ENCODE data around the gene RPS19.
"Not testable (repeated sequence)": the region's sequence is repeated elsewhere in the genome, so short reads cannot be mapped to it uniquely, and the experiment has no call there.

The RPS19 gene

DNA sequence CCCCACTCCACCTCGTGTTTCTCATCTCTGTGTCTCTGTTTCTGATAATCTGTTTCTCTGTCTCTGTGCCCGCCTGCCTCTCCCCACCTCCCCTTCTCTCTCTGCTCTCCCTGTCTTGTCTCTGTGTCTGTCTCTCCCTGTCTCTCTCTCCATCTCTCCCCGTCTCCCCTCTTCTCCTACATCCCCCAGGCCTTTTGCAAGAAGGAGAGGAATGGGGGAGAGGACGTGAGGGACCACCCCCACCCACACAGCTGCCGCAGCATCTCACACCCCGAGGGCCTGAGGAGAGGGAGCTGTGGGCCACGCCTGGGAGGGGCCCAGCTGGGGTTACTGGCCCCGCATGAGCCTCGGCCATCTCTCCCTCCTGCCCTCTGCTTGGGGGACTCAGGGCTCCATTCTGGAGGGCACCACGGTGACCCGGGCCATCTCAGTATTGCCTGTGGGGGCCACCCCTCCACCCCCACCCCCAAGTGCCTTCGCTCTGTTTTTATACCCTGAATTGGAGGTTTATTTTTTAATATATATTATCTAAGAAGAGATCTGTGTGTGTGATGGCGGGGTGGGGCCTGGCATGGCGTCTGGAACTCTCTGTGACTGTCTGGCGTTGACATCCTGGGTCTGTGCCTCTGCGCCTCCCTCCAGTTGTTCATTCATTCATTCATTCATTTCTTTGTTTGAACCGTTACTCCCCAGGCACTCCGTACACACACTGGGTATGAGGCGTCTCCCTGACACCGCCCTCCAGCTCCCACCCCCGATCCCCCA, 47.0 kb downstream of the RPS19 start:
- no peak for TF ChIP-seq ZNF274 (IDR thresholded peaks at IDR 0.05; ENCODE audit: low read depth, low read length)
- H3K4me3 ChIP-seq (ENCODE audit: low read length): no peak overlapping the region

DNA sequence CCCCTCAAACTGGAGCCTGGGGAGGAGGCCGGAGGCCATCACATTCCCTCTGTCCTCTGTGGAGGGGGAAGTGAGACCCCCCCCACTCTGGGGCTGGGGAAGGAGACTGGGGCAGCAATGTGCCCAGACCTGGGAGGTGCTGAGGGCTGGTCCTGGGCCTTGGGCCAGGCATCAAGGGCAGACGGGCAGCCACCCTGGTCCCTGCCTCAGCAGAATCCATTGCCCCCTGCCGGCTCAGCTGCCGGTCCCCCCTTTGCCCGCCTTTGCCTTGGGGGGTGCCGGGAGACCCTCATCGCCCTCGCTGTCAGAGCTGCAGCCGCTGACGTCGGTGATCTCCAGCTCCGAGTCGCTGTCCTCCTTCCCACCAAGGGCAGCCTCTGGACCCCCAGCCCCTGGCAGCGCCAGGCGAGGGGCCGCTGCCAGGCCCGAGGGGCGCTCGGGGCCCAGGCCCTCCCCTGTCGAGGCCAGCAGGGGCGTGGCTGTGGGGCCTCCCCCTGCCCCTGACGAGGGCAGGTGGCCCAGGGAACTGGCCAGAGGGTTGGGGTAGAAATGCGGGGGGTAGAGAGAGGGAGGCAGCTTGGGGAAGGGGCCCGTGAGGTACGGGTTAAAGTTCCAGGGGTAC, 48.0 kb downstream of the RPS19 start:
- no peak for TF ChIP-seq ZNF274 (IDR thresholded peaks at IDR 0.05; ENCODE audit: low read depth, low read length)
- no peak overlapping the region for H3K4me3 ChIP-seq (ENCODE audit: low read length)

GRCh38 chr19:41908724-41909464, 48.8 kb downstream of the RPS19 start:
- TF ChIP-seq ZNF274 (IDR thresholded peaks at IDR 0.05; ENCODE audit: low read depth, low read length): no peak
- no peak overlapping the region for H3K4me3 ChIP-seq (ENCODE audit: low read length)

DNA sequence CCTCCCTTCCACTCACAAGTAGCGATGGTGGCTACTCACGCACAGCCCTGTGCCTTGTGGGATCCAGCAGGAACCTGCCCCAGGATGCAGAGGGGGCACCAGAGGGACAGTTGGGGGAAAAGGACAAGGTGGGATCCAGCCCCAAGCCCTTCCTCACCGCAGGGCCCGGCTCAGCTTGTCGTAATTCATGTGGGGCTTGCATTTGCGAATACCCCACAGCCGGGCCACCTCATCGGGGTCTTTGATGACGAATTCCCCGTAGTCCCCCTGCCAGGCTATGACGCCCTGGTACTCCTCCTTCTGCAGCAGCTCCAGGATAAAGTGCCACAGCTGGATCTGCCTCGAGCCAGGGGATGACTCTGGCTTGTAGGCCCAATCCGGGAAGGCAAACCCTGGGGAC, 49.7 kb downstream of the RPS19 start:
- no peak overlapping the region for H3K4me3 ChIP-seq (ENCODE audit: low read length)
- TF ChIP-seq ZNF274 (IDR thresholded peaks at IDR 0.05; ENCODE audit: low read depth, low read length): no peak

DNA sequence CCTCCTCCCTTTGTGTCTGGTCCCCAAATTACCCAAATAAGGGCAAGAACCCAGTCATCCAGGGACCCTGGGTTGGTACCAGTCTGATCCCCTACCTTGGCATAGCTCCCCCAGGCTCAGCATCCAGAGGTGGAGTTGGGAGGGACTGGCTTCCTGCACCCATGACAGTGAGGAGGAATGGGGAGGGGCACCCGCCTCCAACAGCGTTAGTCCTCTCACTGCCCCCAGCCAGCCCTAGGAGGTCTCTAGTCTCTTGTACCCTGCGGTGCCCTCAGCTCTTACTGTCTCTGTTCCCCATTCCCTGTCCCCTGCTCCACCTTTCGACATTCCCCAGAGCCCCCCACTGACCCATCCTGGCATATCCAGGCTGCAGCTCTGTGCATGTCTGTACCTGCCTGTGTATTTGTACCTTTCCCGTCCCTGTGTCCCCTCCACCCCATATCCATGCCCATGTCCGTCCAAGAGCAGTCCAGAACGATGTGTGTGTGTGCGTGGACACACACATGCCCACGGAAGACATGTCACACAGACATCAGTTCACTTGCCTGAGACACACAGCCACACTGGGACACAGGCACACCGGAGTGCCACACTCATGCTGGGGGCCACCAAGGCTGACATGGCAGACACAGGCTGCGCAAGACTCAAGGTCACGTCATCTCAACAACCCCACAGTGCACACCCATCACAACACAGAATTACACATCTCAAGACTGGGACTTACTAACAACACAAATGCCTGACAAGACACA, 50.4 kb downstream of the RPS19 start:
- TF ChIP-seq ZNF274 (IDR thresholded peaks at IDR 0.05; ENCODE audit: low read depth, low read length): no peak
- H3K4me3 ChIP-seq (ENCODE audit: low read length): no peak overlapping the region

DNA sequence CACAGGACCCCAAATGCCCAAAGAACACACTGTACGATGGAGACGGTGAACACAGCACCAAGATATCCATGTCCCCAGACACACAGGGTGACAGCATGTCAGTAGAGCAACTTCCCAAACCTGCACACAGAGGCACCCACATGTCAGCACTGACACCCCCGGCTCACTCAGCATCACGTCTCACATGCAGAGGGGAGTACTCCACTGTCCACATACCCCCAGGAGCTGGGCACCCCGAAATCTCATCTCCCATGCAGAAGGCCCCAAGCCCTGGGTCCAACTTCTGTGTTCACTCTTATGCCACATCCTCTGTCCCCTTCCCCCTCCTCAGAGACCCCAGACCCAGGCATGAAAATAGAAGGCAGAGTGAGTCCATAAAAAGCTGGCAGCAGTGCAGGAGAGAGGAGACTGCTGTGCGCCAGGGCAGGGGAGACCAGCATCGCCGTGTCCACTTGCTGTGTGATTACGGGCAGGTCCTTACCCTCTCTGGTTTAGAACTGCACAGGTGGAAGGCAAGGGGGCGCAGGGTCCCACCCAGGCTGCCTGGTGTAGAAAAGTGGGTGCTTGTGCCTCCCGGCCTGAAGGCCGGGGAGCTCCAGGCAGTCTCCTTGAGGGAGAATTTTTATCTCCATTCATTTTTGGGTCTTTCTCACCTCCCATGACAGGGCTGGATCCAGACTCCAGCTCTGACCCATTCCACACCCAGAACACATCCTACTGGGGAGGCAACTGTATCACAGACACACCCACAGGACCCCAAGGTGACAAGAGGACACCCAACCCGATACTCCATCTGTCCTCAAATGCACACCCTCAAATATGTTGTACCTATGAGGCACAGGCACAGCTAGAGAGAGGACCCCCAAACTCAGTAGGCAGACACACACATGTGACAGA, 51.2 kb downstream of the RPS19 start:
- no peak for TF ChIP-seq ZNF274 (IDR thresholded peaks at IDR 0.05; ENCODE audit: low read depth, low read length)
- H3K4me3 ChIP-seq (ENCODE audit: low read length): no peak overlapping the region

GRCh38 chr19:41911889-41912731, 52.1 kb downstream of the RPS19 start:
- no peak for TF ChIP-seq ZNF274 (IDR thresholded peaks at IDR 0.05; ENCODE audit: low read depth, low read length)
- no peak overlapping the region for H3K4me3 ChIP-seq (ENCODE audit: low read length)

DNA sequence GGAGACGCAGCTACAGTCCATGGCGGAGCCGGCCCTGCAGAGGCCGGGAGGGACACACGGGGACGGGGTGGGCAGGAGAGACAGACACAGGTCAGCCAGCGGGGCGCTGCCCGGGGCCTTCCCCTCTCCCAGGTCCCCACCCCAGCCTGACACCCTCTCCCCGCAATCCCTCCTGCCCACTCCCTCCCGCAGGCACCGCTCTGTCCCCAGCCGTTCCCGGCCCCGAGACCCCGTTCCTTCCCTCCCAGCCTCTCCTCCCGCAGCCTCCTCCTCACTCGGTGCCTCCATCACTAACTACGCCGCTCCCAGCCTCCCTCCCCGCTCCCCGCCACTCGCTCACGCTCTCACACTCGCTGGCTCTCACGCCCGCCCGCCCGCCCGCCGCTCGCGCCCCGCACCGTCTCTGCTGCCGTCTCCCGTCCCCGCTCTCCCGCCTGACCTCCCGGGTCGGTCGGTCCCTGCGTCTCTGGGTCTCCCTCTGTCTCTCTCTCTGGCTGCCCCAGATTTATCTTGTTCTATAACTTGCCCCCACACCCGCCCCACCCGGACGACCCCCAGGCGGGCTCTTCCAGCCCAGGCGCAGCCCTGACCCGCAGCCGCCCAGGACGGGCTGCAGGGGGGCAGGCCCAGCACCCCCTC, 53.0 kb downstream of the RPS19 start:
- TF ChIP-seq ZNF274 (IDR thresholded peaks at IDR 0.05; ENCODE audit: low read depth, low read length): no peak
- H3K4me3 ChIP-seq (ENCODE audit: low read length): no peak overlapping the region

GRCh38 chr19:41913538-41914423, 53.7 kb downstream of the RPS19 start:
- H3K4me3 ChIP-seq (ENCODE audit: low read length): no peak overlapping the region

DNA sequence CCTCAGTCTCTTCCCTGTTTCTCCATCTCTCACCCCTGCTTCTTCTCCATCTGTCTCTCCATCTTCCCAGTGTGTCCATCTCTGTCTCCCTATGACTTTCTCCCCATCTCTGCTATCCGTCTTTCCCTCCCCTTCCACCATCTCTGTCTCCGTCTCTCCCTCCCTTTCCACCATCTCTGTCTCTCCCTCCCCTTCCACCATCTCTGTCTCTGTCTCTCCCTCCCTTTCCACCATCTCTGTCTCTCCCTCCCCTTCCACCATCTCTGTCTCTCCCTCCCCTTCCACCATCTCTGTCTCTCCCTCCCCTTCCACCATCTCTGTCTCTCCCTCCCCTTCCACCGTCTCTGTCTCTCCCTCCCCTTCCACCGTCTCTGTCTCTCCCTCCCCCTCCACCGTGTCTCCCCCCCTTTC, 54.4 kb downstream of the RPS19 start:
- not testable (repeated sequence) for H3K4me3 ChIP-seq (ENCODE audit: low read length)

More at GRCh38 chr19:41913538-41914423, 53.7 kb downstream of the RPS19 start:
- TF ChIP-seq ZNF274 (IDR thresholded peaks at IDR 0.05; ENCODE audit: low read depth, low read length): no peak

All from GM08714 (cell line).